ENCODE measurements around the gene ELK4.

The ELK4 gene

GRCh38 chr1:205630241-205630640, 1.6 kb downstream of the ELK4 start:
- DNase-seq (ENCODE audit: low read depth, low spot score): no peak

GRCh38 chr1:205629751-205630150, 2.1 kb downstream of the ELK4 start:
- DNase-seq (ENCODE audit: low read depth, low spot score): no peak

DNA sequence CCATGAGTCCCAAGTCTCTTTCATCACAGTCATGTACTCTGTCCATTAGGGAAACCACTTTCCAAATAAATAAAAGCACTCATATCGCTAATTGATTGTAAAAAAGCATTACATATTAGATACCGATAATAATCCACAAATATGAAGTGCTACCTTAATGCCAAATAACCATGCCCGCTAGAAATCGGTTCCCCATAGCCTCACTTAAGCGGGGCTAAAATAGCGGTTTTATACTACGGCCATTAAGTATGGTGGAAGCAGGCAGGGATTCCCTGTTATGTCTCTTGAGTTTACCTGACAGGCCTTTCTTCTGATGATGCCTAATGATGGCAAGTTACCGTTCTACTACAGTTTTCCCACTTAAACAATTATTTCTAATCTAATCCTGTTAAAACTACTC, 3.9 kb downstream of the ELK4 start:
- DNase-seq (ENCODE audit: low read depth, low spot score): no peak

GRCh38 chr1:205626216-205626615, 5.6 kb downstream of the ELK4 start:
- DNase-seq (ENCODE audit: low read depth, low spot score): no peak

DNA sequence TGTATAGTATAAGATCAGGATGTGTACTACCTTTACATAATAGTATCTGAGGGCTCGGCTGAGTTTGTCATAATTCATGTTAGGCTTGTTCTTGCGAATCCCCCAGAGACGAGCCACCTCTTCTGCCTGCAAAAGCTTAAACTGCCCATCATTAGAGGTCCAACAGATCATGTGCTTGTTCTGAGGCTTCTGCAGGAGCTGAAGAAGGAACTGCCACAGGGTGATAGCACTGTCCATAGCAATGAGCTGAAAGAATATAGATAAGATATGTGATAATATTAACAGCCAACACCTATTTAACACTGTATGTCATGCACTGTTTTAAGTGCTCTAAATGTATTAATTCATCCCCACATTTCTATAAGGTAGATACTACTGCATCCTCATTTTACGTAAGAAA, 8.2 kb downstream of the ELK4 start:
- no peak for DNase-seq (ENCODE audit: low read depth, low spot score)

GRCh38 chr1:205620269-205620668, 11.5 kb downstream of the ELK4 start:
- no peak for DNase-seq (ENCODE audit: low read depth, low spot score)

GRCh38 chr1:205619376-205619775, 12.4 kb downstream of the ELK4 start:
- DNase-seq (ENCODE audit: low read depth, low spot score): no peak

GRCh38 chr1:205616563-205617293, 15.1 kb downstream of the ELK4 start:
- no peak for DNase-seq (ENCODE audit: low read depth, low spot score)

DNA sequence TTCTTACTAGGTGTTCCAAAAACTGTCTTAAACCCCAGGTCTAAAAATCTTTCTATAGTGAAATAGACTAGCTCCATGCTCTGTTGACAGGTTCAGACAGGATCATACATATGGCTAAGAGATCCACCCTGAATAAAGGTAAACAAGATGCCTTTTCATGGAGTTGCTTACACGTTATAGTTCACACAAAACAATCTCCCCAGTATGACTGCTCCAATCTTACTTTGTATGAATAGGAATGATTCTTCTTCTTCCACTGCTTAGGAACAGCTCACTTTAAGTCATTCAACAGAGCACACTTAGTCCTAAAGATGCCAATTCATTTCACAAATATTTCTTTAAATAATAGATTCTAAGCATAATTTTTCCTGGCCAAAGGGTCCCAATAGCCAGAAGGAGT, 16.0 kb downstream of the ELK4 start:
- DNase-seq (ENCODE audit: low read depth, low spot score): no peak

DNA sequence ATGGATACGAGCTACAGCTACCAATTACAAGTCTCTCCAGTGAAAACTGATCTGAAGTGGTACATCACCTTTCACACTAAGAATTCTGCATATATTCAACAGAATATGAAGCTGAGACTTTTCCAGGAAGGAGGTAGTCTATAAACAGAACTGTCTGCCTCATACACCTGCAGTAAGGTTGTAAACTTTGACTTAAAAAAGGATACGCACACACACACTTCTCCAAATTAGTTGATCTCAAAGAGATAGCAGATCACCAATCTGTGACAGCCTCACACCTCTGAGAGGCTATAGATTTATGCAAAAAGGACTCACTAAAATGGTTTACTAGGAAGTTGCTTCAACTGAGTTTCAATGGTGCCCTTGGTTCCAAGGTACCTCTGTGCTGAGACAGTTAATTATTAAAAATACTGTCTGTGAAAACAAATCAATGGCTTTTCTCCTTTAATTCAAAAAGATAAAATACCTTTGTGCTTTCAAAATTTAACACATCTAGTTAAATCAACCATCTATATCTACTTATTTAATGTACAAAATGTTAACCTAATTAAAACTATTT, 17.9 kb downstream of the ELK4 start:
- no peak for DNase-seq (ENCODE audit: low read depth, low spot score)

- DNase-seq (ENCODE audit: low read depth, low spot score): no peak
Observed at GRCh38 chr1:205612556-205612955, 19.3 kb downstream of the ELK4 start.

DNA sequence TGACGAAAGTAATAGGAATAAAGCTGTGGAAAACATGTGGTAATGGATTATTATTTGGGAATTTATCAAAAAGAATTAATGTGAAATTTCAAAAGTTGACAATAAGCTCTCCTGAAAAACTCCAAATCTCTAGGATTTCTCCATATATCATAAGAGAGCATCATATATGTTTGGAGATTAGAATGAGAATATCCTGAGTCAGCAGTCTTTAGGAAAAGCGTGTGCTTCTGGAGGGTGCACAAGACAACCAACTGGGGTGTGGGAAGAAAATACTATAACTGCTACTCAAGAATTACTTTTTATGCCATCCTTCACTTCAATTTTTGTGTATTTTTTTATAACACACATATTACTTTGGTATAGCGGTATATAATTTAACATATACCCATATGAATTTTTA, 19.7 kb downstream of the ELK4 start:
- DNase-seq (ENCODE audit: low read depth, low spot score): no peak

GRCh38 chr1:205610901-205611466, 20.8 kb downstream of the ELK4 start:
- no peak for DNase-seq (ENCODE audit: low read depth, low spot score)

GRCh38 chr1:205610036-205610435, 21.8 kb downstream of the ELK4 start:
- DNase-seq (ENCODE audit: low read depth, low spot score): no peak

- no peak for DNase-seq (ENCODE audit: low read depth, low spot score)
Observed at GRCh38 chr1:205604825-205605505, 26.8 kb downstream of the ELK4 start.

- no peak for DNase-seq (ENCODE audit: low read depth, low spot score)
Observed at GRCh38 chr1:205604059-205604458, 27.8 kb downstream of the ELK4 start.

DNA sequence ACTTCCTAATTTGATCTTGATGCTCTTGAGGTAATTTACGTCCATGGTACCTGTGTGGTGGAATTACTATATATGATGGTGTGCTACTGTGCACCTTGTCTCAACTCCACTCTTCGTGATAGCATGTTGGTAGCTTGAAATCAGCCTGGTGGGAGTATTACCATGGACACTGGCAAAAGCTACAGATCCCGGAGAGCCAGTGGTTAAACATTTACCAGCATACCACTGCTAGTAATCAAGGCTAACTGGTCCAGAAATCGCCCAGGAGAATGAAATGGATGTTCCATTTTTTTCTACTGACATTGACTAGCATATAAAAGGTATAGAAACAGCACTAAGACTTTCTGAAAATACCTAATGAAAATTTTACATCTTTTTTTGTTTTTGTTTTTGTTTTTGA, 30.6 kb downstream of the ELK4 start:
- DNase-seq (ENCODE audit: low read depth, low spot score): no peak

GRCh38 chr1:205600085-205600484, 31.7 kb downstream of the ELK4 start:
- no peak for DNase-seq (ENCODE audit: low read depth, low spot score)

GRCh38 chr1:205599669-205600042, 32.2 kb downstream of the ELK4 start:
- DNase-seq (ENCODE audit: low read depth, low spot score): no peak

DNA sequence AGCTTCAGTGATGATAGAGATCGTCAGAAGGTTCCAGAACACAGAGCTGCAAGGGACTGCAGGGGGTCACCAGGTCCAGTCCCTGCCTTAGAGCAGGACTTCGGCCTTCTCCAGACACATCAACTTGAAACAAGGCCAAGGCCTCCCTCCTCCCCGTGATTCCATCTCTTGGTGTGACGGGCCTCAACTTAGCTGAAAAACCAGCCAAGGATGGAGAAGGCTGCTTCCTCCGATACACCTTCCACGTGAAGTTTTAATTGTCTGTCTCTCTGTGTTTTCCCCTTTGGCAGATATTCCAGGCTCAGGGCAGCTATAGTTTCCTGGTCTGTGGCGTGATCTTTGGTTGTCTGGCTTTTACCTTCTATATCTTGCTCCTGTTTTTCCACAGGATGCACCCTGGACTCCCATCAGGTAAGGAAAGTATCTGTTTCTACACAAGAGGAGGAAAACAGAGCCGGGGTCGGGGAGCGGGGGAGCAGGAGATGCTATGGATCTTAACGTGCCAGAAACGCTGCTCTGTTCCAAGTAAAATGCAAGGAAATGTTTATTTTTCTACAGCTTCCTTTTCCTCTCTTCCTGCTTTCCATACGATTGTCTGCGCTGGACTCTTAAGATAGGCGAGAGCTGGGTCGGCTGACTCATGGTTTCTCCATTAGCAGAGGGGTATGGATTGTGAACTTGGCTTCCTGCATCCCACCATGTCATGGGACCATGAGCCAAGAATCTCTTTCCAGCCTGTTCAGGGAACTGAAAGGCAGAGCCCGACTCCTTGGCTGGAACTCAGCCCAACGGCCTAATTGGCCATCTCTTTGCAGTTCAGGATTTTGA, 32.8 kb downstream of the ELK4 start:
- DNase-seq (ENCODE audit: low read depth, low spot score): no peak

DNA sequence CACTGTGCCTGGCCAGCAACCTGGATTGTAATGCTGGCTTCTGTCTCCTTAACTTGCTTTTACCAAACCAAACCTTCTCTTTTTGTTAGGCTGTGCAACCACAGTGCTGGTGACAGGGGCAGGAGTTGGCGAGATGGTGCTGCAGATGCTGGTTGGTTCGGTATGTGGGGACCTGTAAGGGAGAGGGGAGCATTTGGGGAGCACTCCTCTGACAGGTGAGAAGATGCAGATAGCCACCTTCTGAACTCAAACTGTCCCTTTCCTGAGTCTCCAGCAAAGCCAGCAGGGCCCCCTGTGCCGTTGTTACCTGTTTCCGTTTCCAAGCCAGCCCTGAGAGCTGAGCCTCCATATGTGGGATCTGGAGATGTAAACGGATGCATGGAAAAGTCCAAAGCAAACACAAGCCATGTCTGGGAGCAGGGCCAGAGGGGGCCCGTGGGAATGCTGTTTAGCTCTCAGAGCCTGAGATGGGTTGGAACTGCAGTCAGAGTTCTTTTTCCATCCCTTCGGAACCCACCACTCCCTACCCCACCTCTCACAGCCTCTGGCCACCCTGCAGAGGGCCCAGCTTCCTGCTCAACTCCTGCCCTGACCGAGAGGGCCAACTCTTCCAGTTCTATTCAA, 34.0 kb downstream of the ELK4 start:
- DNase-seq (ENCODE audit: low read depth, low spot score): no peak

DNA sequence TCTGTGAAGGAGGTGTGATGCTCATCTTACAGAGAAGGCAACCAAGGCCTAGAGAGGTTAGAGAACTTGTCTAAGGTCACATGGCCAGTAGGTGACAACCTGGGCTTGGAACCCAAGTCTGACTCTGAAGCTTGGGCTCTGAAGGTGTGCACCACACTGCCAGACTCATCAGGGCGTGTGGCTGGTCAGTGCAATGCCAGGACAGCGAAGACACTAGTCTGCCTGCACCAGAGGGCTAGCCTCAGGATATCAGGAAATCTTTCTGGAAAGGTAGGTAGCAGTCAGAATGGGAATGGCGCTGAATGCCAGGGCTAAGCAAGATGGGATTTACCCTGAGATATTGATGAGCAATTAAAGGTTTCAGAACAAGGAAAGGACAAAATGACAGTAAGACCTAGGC, 34.9 kb downstream of the ELK4 start:
- DNase-seq (ENCODE audit: low read depth, low spot score): no peak
